HG03342 (cell line): ENCODE measurements around the gene ZSCAN31.
"Not testable (repeated sequence)": the region's sequence is repeated elsewhere in the genome, so short reads cannot be mapped to it uniquely, and the experiment has no call there.

Experiments
- ATAC-seq: cut with Tn5 transposase; IDR thresholded peaks from one replicate; pipeline ENCODE4 v1.9.1; 2021; ENCODE audit warnings: mild to moderate bottlenecking, moderate library complexity; ENCODE audit not compliant: unreplicated experiment

ZSCAN31 gene

GRCh38 chr6:28335564-28336283, at the start of gene ZSCAN31:
ZSCAN31 (minus strand) TSS chr6:28336148; CDS start chr6:28329683, 6,465 bp downstream.
- peak; percentile 81 for ATAC-seq

GRCh38 chr6:28384143-28384533, 48.2 kb upstream of the ZSCAN31 start:
- no peak for ATAC-seq

GRCh38 chr6:28383235-28384142, 47.5 kb upstream of the ZSCAN31 start:
- peak; percentile 96 for ATAC-seq

GRCh38 chr6:28380381-28380780, 44.4 kb upstream of the ZSCAN31 start:
- ATAC-seq: no peak

- ATAC-seq: no peak
Measured at GRCh38 chr6:28378644-28379043, 42.7 kb upstream of the ZSCAN31 start.

GRCh38 chr6:28377879-28378278, 41.9 kb upstream of the ZSCAN31 start:
- no peak for ATAC-seq

- ATAC-seq: no peak
Measured at GRCh38 chr6:28373925-28374324, 38.0 kb upstream of the ZSCAN31 start.

GRCh38 chr6:28371706-28372451, 35.9 kb upstream of the ZSCAN31 start:
- ATAC-seq: peak; percentile 60

- no peak for ATAC-seq
Measured at GRCh38 chr6:28371280-28371679, 35.3 kb upstream of the ZSCAN31 start.

GRCh38 chr6:28370440-28370839, 34.5 kb upstream of the ZSCAN31 start:
- ATAC-seq: no peak

GRCh38 chr6:28369463-28369862, 33.5 kb upstream of the ZSCAN31 start:
- ATAC-seq: no peak

GRCh38 chr6:28368522-28368921, 32.6 kb upstream of the ZSCAN31 start:
- peak; percentile 66 for ATAC-seq

GRCh38 chr6:28365590-28365989, 29.6 kb upstream of the ZSCAN31 start:
- ATAC-seq: not testable (repeated sequence)

- ATAC-seq: no peak
Measured at GRCh38 chr6:28360961-28361360, 25.0 kb upstream of the ZSCAN31 start.

GRCh38 chr6:28359562-28359961, 23.6 kb upstream of the ZSCAN31 start:
- ATAC-seq: not testable (repeated sequence)

- ATAC-seq: no peak
Measured at GRCh38 chr6:28357036-28357435, 21.1 kb upstream of the ZSCAN31 start.

- no peak for ATAC-seq
Measured at GRCh38 chr6:28356666-28357020, 20.7 kb upstream of the ZSCAN31 start.

- ATAC-seq: no peak
Measured at GRCh38 chr6:28355743-28356665, 20.1 kb upstream of the ZSCAN31 start.

GRCh38 chr6:28354688-28355554, 19.0 kb upstream of the ZSCAN31 start:
- ATAC-seq: no peak
